ENCODE results near the gene SPIN1.

The SPIN1 gene

DNA sequence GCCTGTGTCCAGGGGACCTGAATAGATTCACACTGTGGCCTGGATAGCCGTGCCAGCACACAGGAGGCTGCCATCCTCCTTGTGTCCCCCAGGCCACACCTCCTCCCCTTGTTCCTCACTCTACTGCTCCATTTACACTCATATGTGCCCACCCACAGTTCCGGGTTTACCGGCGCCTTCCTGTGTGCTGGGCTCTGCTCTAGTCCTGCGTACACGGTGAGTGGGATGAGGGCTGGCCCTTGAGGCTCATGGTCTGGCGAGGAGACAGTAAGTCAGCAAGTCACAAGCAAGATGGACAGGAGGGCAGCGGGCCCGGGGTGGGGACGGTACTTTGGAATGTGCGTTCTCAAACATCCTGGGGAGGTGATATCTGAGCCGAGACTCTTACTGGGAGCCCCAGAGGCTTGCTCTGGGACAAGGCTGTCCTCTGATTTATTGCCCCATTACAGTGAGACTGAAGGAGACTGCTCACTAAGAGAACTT, 114.3 kb downstream of the SPIN1 start:
- no peak for DNase-seq

DNA sequence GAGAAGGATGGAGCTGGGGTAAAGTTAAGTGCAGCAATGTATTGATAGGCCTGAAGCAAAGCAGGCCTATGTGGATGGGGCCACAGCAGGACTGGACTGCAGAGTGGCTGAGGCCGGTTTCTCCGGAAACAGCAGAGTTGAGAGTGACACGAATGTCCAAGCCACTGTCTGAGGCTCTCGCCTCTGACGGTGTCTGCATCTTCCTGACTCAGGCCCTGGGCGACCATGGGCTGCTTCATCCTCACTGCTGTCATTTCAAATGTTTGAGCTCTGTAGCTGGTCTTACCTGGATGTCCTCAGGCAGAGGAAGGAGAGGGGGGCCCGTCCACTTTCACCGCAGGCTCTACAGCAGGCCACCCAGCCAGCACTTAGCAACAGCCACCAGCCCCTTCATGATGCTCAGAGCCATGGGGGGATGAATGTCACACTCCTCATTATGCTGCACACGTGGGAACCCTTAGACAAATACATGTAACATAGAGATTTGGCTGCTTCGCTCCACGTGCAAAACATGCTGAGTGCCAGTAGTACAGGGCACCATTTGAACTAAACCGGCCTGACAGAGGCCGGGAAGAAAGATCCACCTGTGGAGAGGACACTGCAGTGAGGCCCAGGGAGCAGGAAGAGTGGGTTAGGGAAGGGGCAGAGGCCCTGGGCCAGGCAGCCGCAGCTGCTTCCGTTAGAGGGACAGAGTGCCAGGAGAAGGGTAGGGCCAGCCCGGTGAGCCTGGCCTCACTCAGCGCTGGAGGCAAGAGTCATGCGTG, 115.0 kb downstream of the SPIN1 start:
- no peak for DNase-seq

DNA sequence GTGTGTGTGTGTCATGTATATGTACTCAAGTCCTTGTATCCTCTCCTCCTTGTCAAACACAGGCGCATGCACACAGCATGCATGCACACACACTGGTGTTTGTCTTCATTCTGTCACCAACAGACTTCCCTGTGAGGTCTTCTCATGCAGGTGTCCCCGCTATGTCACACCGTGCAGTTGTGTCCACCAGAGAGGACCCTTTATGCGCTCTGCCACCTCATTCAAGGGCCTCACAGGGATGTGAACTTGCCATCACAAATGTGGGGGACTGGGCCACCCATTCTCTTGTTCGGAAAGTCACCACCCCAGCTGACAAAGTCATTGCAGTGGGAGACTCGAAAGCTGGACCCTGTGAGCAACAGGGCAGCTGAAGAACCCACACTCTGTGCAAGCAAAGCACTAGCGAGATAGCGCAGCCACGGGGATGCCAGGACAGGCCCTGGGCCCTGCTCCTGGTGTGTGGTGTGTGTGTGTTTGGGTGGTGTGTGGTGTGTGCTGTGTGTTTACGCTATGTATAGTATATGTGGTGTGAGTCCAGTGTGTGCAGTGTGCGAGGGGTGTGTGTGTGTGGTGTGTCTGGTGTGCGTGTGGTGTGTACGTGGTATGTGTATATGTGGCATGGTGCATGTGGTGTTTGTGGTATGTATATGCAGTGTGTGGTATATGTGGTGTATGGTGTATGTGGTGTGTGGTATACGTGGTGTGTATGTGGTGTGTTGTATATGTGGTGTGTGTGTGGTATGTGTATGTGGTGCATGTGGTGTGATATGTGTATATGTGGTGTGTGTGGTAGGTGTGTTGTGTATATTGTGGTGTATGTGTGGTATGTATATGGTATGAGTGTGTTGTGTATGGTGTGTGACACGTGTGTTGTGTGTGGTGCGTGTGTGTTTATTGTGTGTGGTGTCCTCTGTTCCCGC, 115.9 kb downstream of the SPIN1 start:
- DNase-seq = no peak

DNA sequence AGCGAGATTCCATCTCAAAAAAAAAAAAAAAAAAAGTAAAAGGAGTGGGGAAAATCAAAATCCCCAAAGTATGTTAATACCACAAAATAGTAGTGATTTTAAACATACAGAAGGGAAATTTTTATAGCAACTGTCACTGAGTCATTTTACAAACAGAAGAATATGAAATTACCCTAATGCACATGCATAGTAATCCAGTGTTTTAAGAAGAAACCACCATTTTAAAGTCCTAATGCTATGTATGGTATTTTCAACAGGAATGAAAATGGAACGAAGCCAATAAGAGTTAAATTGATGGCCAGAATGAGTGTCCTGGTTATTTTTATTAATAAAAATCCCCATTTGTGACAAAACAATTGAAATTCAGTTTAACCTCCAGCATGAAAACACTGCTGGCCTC, 120.1 kb downstream of the SPIN1 start:
- no peak for DNase-seq

DNA sequence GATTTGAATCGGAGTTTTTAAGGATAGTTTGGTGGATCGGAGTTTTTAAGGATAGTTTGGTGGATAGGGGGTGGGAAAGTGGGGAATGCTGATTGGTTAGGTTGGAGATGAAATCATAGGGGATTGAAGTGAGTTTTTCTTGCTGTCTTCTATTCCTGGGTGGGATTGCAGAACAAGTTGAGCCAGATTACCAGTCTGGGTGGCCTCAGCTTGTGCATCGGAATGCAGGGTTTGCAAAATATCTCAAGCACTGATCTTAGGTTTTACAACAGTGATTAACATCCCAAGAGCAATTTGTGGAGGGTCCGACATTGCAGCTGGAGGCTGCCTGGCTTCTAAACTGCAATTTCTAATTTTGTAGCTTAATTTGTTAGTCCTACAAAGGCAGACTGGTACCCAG, 123.7 kb downstream of the SPIN1 start:
- no peak for DNase-seq

DNA sequence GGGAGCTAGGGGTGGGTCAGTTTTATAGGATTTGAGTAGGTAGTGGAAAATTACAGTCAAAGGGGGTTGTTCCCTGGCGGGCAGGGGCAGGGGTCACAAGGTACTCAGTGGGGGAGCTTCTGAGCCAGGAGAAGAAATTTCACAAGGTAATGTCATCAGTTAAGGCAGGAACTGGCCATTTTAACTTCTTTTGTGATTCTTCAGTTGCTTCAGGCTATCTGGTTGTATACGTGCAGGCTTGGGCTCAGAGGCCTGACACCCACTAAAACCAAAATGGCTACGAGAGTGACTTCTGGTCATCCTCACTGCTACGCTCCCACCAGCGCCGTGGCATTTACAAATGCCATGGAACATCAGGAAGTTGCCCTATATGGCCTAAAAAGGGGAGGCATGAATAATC, 126.0 kb downstream of the SPIN1 start:
- no peak for DNase-seq

DNA sequence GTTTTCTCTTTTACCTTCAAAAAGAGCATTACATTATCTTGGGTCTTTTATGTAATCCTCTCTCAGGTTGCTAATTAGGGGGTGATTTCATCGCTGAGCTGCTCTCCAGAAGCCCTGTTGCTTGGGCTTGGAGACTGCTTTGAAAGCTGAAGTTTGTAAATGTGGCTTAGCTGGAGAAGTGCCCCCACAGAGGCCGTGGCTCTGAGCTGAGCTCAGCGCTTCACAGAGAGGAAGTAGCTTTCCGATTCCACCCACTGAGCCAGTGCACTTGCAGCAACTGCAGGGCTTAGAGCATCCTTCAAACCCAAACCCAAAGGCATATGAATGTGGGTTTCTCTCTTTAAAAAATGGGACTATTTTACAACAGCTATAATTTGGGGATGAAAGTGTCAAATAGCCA, 133.1 kb downstream of the SPIN1 start:
- DNase-seq = no peak

DNA sequence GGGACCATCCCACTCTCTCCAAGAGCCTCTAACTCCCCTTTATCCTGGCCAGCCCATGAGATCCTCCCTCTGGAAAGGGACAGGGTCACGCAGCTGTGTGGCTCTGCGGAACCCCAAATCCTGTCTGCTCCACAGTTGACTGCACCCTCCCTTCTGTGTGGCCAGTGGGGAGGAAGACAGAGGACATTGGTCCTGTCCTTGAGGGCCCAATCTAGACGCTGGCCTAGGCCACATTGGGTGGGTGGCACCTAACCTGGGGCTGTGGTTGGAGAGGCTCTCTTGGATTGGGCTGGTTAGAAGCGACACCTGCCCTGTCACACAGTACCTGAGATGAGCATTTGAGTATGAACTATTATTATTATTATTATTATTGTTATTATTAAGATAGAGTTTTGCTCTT, 134.1 kb downstream of the SPIN1 start:
- DNase-seq = no peak

DNA sequence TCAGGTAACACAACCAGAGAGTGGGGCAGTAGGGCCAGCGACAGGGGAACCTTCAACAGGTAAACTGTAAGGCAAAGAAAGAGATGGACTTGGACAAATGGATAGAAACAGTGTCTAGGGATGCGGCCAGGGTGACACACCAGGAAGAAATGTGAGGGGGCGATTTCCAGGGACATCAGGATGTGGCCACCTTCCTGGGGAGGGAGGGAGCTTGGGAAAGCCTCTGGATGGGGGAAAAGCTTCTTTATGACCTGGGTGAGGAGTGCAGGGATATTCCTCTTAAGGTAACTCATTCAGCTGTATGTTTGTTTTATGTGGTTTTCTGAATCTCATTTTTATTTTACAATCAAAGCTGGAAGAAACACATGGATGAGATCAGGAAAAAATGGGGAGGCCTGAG, 134.8 kb downstream of the SPIN1 start:
- DNase-seq = no peak

DNA sequence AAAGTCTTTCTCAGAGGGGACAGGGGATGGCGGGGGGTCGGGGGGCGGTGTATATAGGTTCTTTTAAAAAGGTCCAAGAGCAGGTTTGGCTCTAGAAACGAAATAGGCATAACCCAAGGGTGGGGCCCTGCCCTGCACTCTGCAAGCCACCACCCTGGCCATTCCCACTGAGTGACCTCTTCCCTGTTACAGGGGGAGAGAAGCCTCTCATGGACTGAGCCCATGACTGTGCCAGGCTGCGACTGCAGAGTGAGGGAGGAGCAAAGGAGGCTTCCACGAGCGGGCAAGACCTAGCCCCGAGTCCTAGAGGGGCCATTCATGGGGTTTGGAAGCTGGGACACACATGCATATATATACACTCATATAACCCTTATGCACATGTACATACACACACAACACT, 136.7 kb downstream of the SPIN1 start:
- DNase-seq = no peak

DNA sequence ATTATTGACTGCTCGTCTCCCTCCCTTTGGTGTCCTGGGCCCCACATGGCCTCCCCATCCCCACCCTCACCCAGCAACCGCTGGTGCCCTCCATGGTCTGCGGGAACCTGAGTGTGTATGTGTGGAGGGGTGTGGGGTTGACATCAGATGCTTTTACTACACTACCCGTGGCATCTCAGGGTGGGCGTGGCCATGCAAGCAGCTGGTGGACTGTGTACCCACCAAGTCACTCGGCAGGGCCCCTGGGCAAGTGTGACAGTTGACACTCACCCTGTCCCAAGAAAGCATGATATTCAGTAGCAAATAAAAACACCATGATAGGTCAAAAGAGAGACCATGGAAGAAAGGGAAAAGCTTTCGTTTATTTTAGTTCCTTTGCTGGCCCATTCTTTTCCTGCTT, 139.4 kb downstream of the SPIN1 start:
- DNase-seq = no peak

All from activated CD4-positive, alpha-beta T cell treated with anti-CD3 and anti-CD28 coated beads, Interleukin-2, Interleukin-6, amounts not matched to agents 100 ng/mL and 50 ng/mL, durations not matched to agents 16 hours and 8 hours (primary cell).